OCI-LY1 (cell line): ENCODE measurements around the gene ARHGDIB.

Source experiments
- H2AFZ ChIP-seq: fragments of 200-600 bp; sonication (generic), shearing (Covaris generic); 2 replicates; pipeline ENCODE4 v1.6.0; 2014; ENCODE audit warnings: antibody characterized with exemption, mild to moderate bottlenecking, low read length
- H3F3A ChIP-seq: fragments of 200-600 bp; sonication (generic), shearing (Covaris generic); 2 replicates; pipeline ENCODE4 v1.6.0; 2014; ENCODE audit warnings: mild to moderate bottlenecking, antibody characterized with exemption, low read length, moderate library complexity; ENCODE audit not compliant: insufficient read depth
- H3K27ac ChIP-seq: fragments of 200-600 bp; sonication (generic); 2 replicates; pipeline ENCODE4 v1.5.1; 2014; ENCODE audit warnings: low read length, mixed run types, mild to moderate bottlenecking, low read depth; ENCODE audit not compliant: poor library complexity, severe bottlenecking
- H3K27me3 ChIP-seq: fragments of 200-600 bp; sonication (generic); 2 replicates; pipeline ENCODE4 v1.6.0; 2014; ENCODE audit warnings: antibody characterized with exemption, mild to moderate bottlenecking, low read length, moderate library complexity; ENCODE audit not compliant: insufficient read depth
- H3K36me3 ChIP-seq: fragments of 200-600 bp; sonication (generic); 2 replicates; pipeline ENCODE4 v1.6.1; 2014; ENCODE audit warnings: mild to moderate bottlenecking, antibody characterized with exemption, low read length, moderate library complexity, mixed read lengths; ENCODE audit not compliant: insufficient read depth
- H3K4me1 ChIP-seq: fragments of 200-600 bp; sonication (generic); 2 replicates; pipeline ENCODE4 v1.5.1; 2014; ENCODE audit warnings: mild to moderate bottlenecking, low read length, moderate library complexity; ENCODE audit not compliant: insufficient read depth, severe bottlenecking
- H3K4me2 ChIP-seq: fragments of 200-600 bp; sonication (generic), shearing (Covaris generic); 2 replicates; pipeline ENCODE4 v1.6.1; 2014; ENCODE audit warnings: low read length
- H3K4me3 ChIP-seq: fragments of 200-600 bp; sonication (generic); 2 replicates; pipeline ENCODE4 v1.5.1; 2014; ENCODE audit warnings: low read length, low read depth, mild to moderate bottlenecking, mixed read lengths; ENCODE audit not compliant: poor library complexity, severe bottlenecking
- H3K79me2 ChIP-seq: fragments of 200-600 bp; shearing (Covaris generic); 2 replicates; pipeline ENCODE4 v1.6.1; 2016; ENCODE audit warnings: mixed run types, low read length, mixed read lengths; ENCODE audit not compliant: insufficient read depth
- H3K9ac ChIP-seq: fragments of 200-600 bp; sonication (generic), shearing (Covaris generic); 2 replicates; pipeline ENCODE4 v1.6.1; 2014; ENCODE audit warnings: mild to moderate bottlenecking, low read length, mixed read lengths
- H3K9me2 ChIP-seq: fragments of 200-600 bp; sonication (generic), shearing (Covaris generic); 2 replicates; pipeline ENCODE4 v1.6.1; 2014; ENCODE audit warnings: low read depth, mild to moderate bottlenecking, low read length, mixed read lengths
- H3K9me3 ChIP-seq: fragments of 200-600 bp; shearing (Covaris generic); 2 replicates; pipeline ENCODE4 v1.6.1; 2014; ENCODE audit warnings: low read length, mixed read lengths
- H4K20me1 ChIP-seq: fragments of 200-600 bp; sonication (generic), shearing (Covaris generic); 2 replicates; pipeline ENCODE4 v1.6.0; 2016; ENCODE audit warnings: mild to moderate bottlenecking, low read length; ENCODE audit not compliant: insufficient read depth
- EZH2 ChIP-seq: fragments of 200-600 bp; sonication (generic), shearing (Covaris generic); IDR thresholded peaks from 2 replicates; pipeline ENCODE4 v1.8.0; 2017; ENCODE audit warnings: borderline replicate concordance, mixed run types, mild to moderate bottlenecking, antibody characterized with exemption, low read length, moderate library complexity, mixed read lengths
- TF ChIP-seq, protein P1 (sequence below): fragments of 200-600 bp; sonication (generic), shearing (Covaris generic); IDR thresholded peaks from 2 replicates; pipeline ENCODE4 v1.5.1; 2017; ENCODE audit warnings: mild to moderate bottlenecking, antibody characterized with exemption, low read length, moderate library complexity, mixed read lengths

The ARHGDIB gene

DNA sequence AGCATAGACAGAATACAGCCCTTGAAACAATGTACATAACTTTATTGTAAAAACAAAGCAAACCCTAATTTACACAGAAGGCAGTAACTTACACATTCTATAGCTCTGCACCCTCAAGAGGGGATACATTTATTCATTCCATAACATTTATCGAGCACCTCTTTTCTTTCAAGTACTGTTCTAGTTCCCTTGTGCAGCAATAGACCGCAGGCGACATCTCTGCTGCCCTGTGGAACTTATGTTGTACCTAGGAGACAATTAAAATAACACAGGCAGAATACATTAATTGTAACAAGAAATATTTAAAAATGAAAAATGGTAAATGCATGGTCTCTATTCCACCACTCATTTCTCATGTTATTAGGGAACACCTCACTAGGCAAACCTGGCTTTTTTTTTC is 1.4 kb upstream of the ARHGDIB start:
- Histone ChIP-seq H3K4me3 (peak overlapping the region; percentile 87), H3F3A (0 out of 2 replicates have a peak, but pooled peaks cover 4% of the 10 kb centered on the region), H3K79me2 (peaks cover 36% of the 10 kb centered on the region), H3K4me1 (peaks cover 46% of the 10 kb centered on the region), H3K9me3 (no peaks in the 10 kb centered on the region), H4K20me1 (no peaks in the 10 kb centered on the region), H2AFZ (peak overlapping the region; percentile 98), H3K27me3 (no peaks in the 10 kb centered on the region), H3K27ac (peak overlapping the region; percentile 97), H3K36me3 (peaks cover 21% of the 10 kb centered on the region; the same call in 1 of the 2 replicates), H3K9ac (peak overlapping the region; percentile 88), H3K9me2 (no peaks in the 10 kb centered on the region), H3K4me2 (peak overlapping the region; percentile 94)
- no peak for TF ChIP-seq EZH2
- TF ChIP-seq, protein P1, sequence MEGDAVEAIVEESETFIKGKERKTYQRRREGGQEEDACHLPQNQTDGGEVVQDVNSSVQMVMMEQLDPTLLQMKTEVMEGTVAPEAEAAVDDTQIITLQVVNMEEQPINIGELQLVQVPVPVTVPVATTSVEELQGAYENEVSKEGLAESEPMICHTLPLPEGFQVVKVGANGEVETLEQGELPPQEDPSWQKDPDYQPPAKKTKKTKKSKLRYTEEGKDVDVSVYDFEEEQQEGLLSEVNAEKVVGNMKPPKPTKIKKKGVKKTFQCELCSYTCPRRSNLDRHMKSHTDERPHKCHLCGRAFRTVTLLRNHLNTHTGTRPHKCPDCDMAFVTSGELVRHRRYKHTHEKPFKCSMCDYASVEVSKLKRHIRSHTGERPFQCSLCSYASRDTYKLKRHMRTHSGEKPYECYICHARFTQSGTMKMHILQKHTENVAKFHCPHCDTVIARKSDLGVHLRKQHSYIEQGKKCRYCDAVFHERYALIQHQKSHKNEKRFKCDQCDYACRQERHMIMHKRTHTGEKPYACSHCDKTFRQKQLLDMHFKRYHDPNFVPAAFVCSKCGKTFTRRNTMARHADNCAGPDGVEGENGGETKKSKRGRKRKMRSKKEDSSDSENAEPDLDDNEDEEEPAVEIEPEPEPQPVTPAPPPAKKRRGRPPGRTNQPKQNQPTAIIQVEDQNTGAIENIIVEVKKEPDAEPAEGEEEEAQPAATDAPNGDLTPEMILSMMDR, result no peak

DNA sequence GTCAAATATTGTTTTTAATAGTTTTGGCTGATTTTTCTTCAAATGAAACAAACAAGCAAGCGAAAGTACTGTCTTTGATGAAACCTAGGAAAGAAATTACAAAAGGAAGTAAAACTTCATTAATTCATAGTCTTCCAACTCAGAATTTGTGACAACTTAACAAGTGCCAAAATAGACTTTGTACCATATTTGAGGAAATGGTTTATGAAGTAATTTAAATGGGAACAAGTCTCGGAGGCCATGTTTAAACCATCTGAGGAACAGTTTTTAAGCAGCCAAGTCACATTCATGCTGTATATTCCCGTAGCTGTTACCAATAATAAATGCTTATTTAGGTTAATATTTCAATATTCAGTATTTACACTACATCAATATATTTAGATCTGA is 745 bp upstream of the ARHGDIB start:
- no peak for TF ChIP-seq EZH2
- TF ChIP-seq, protein P1, result no peak
- peaks cover 42% of the 10 kb centered on the region for H3K79me2 ChIP-seq
- H3K4me3 ChIP-seq, result peak overlapping the region; percentile 87
- no peaks in the 10 kb centered on the region for H4K20me1 ChIP-seq
- H3K36me3 ChIP-seq, result peaks cover 24% of the 10 kb centered on the region; the same call in 1 of the 2 replicates
- H3K9ac ChIP-seq, result peak overlapping the region; percentile 88
- H3K4me2 ChIP-seq, result peak overlapping the region; percentile 94
- no peaks in the 10 kb centered on the region for H3K9me2 ChIP-seq
- H3K27ac ChIP-seq, result peak overlapping the region; percentile 97
- peaks cover 53% of the 10 kb centered on the region for H3K4me1 ChIP-seq
- H2AFZ ChIP-seq, result peak overlapping the region; percentile 98
- H3K27me3 ChIP-seq, result no peaks in the 10 kb centered on the region
- H3F3A ChIP-seq, result 0 out of 2 replicates have a peak, but pooled peaks cover 4% of the 10 kb centered on the region
- H3K9me3 ChIP-seq, result no peaks in the 10 kb centered on the region

DNA sequence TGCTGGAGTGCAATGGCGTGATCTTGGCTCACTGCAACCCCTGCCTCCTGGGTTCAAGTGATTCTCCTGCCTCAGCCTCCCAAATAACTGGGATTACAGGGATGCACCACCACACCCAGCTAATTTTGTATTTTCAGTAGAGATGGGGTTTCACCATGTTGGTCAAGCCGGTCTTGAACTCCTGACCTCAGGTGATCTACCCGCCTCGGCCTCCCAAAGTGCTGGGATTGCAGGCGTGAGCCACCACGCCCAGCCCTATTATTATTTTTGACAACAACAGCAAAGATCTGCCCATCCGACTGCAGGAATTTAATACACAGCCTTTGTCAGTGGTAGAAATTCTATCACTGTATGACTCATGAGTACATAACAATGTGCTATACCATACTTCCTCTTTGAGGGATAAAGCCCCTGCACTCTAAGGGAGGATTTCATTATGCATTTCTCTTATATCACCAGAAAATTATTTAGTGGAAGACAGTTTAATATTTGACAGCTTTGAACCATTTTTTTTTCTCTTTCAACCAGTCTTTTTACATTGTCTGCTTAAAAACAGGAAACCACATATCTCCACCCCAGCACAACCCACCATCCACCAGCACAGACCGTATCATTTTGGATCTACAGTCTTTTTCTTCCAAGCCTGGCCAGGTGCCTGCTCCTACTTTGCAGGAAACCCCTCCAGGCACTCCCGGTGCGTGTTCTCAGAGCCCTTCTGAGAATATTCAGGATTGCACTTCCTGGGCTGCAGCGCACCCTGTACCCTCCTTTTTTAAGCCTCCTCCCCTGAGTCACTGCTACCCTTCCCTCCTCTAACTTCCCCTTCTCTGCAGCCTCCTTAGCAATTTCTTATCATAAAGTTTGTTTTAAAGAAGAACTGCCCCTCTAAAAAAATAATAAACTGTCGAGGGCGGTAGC is 594 bp downstream of the ARHGDIB start:
- TF ChIP-seq, protein P1, result no peak
- no peak for TF ChIP-seq EZH2
- Histone ChIP-seq H3K36me3 (peaks cover 30% of the 10 kb centered on the region; the same call in 1 of the 2 replicates), H3K9me3 (no peaks in the 10 kb centered on the region), H3K9me2 (no peaks in the 10 kb centered on the region), H3K4me2 (peak overlapping the region; percentile 94), H3K4me3 (peak overlapping the region; percentile 87), H3K27me3 (no peaks in the 10 kb centered on the region), H3K9ac (peak overlapping the region; percentile 88), H3F3A (peaks cover 8% of the 10 kb centered on the region; the same call in 1 of the 2 replicates), H3K79me2 (peaks cover 56% of the 10 kb centered on the region), H3K27ac (peak overlapping the region; percentile 97), H3K4me1 (peaks cover 66% of the 10 kb centered on the region), H4K20me1 (no peaks in the 10 kb centered on the region), H2AFZ (no peak overlapping the region)
